HepG2 (cell line): Measurements from ENCODE around the gene BARHL2. TPM values are rescaled to one million over a fixed set of nuclear protein-coding genes. Genes with fewer than 3 reads are reported as not detected.

Source experiments
- ATAC-seq: fragments of 200-7000 bp; cut with Tn5 transposase; 3 replicates; pipeline ENCODE4 v1.9.1; 2020; ENCODE audit warnings: mild to moderate bottlenecking, moderate library complexity
- BruUV-seq: library from RNA; stranded (reverse); fragments of 400-500 nt; replicated peaks from 2 replicates; lab custom pipeline; 2021; lab: Mats Ljungman, UMichigan
- CTCF ChIA-PET: fragments of 300-600 bp; formaldehyde crosslinking; extraction: SDS; loops from one replicate; lab custom pipeline; 2021; ENCODE audit warnings: low total read pairs, inconsistent platforms, low intra/inter-chr PET ratio; lab: Yijun Ruan, JAX
- POLR2A ChIA-PET: fragments of 350-600 bp; sonication (Branson Sonifier 250); formaldehyde crosslinking; loops from one replicate; lab custom pipeline; 2020; ENCODE audit warnings: antibody characterized with exemption, inconsistent platforms; lab: Yijun Ruan, JAX
- DNase-seq: peaks from one replicate; pipeline ENCODE4 v3.0.0-alpha.2; 2015; ENCODE audit warnings: low spot score
- FAIRE-seq: peaks from 3 replicates; lab custom pipeline; 2011; peaks lifted over from hg19 to GRCh38; lab: Jason Lieb, UNC
- H2AFZ ChIP-seq: one replicate; pipeline ENCODE4 v1.6.1; 2011; ENCODE audit warnings: low read length, inconsistent platforms
- H3K27ac ChIP-seq: fragments of 300-600 bp; 3 replicates; pipeline ENCODE4 v1.8.0; 2011; ENCODE audit warnings: mixed run types, mild to moderate bottlenecking, mixed read lengths, low read length, inconsistent platforms; ENCODE audit not compliant: insufficient read depth; ENCODE audit errors: extremely low read length
- H3K27me3 ChIP-seq, 2 experiments: fragments of 200-600 bp in 1 of 2; 2 replicates in 1 of 2; 3 replicates in 1 of 2; pipeline versions ENCODE4 v1.6.0 to v1.8.0; 2011; ENCODE audit warnings: low read length in 2 of 2, mild to moderate bottlenecking in 2 of 2, moderate library complexity in 2 of 2, inconsistent platforms in 1 of 2; ENCODE audit not compliant: insufficient read depth in 2 of 2, control insufficient read depth in 1 of 2
- H3K36me3 ChIP-seq, 2 experiments: fragments of 200-600 bp in 1 of 2; replicated peaks in 1 of 2; 2 replicates in 1 of 2; 3 replicates in 1 of 2; pipeline versions ENCODE4 v1.5.1 to v1.8.0; 2011; ENCODE audit warnings: low read length in 2 of 2, inconsistent platforms in 1 of 2; ENCODE audit not compliant: insufficient read depth in 2 of 2, control insufficient read depth in 1 of 2
- H3K4me1 ChIP-seq: 2 replicates; pipeline ENCODE4 v1.5.1; 2012; ENCODE audit warnings: low read length, inconsistent platforms; ENCODE audit not compliant: insufficient read depth
- H3K4me2 ChIP-seq: 2 replicates; pipeline ENCODE4 v1.6.0; 2011; ENCODE audit warnings: low read depth, low read length, inconsistent platforms
- H3K4me3 ChIP-seq, 3 experiments: fragments of 200-600 bp in 1 of 3; sonication (generic), shearing (Covaris generic) in 1 of 3; replicated peaks in 1 of 3; 2 replicates each; pipeline ENCODE4 v1.5.1; 2011 to 2016; ENCODE audit warnings: low read length in 3 of 3, inconsistent platforms in 2 of 3, low read depth in 2 of 3, mild to moderate bottlenecking in 2 of 3, control low read depth in 1 of 3, mixed read lengths in 1 of 3; ENCODE audit not compliant: insufficient read depth in 1 of 3
- H3K79me2 ChIP-seq: one replicate; pipeline ENCODE4 v1.6.1; 2011; ENCODE audit warnings: low read length, inconsistent platforms; ENCODE audit not compliant: insufficient read depth
- H3K9ac ChIP-seq: 2 replicates; pipeline ENCODE4 v1.6.0; 2011; ENCODE audit warnings: mild to moderate bottlenecking, low read depth, low read length, inconsistent platforms; ENCODE audit not compliant: insufficient read depth
- H3K9me3 ChIP-seq: 2 replicates; pipeline ENCODE4 v1.5.1; 2012; ENCODE audit warnings: mild to moderate bottlenecking, low read length
- H4K20me1 ChIP-seq: 2 replicates; pipeline ENCODE4 v1.6.0; 2011; ENCODE audit warnings: inconsistent platforms, mild to moderate bottlenecking, low read length, moderate library complexity; ENCODE audit not compliant: insufficient read depth
- CREB1 ChIP-seq, 2 experiments: fragments of 450-650 bp in 1 of 2; IDR thresholded peaks; 2 replicates each; pipeline ENCODE4 v1.6.1; 2016 to 2017; ENCODE audit warnings: control low read depth in 1 of 2, mild to moderate bottlenecking in 1 of 2, missing compliant biosample characterization in 1 of 2, missing genetic modification characterization in 1 of 2
- FOSL1 ChIP-seq: sonication (generic); formaldehyde crosslinking; IDR thresholded peaks from 2 replicates; pipeline ENCODE4 v1.9.0; 2021; ENCODE audit warnings: missing genetic modification reagents, borderline replicate concordance
- HNRNPUL1 ChIP-seq: fragments of 200-400 bp; formaldehyde crosslinking; IDR thresholded peaks from 2 replicates; pipeline ENCODE4 v1.6.1; 2017; ENCODE audit warnings: low read depth, mild to moderate bottlenecking, low read length, moderate library complexity
- ZNF317 ChIP-seq: sonication (generic); formaldehyde crosslinking; IDR thresholded peaks from 2 replicates; pipeline ENCODE4 v1.5.0; 2020; ENCODE audit warnings: mild to moderate bottlenecking, missing genetic modification reagents
- WGBS: methylation state at CpG from one replicate; pipeline ENCODE4 v1.1.6; 2017; ENCODE audit warnings: low lambda C conversion rate; 5-methylcytosine and 5-hydroxymethylcytosine counted together
- in situ Hi-C: cut with HindIII; loops from 2 replicates; pipeline ENCODE4 v1.10.0; 2017; ENCODE audit warnings: low pct_unique_long_range_greater_than_20kb; ENCODE audit not compliant: extremely low pct_ligation_motif_present
- intact Hi-C: fragments of 100-400 bp; cut with micrococcal nuclease; formaldehyde crosslinking; loops from one replicate; pipeline ENCODE4 v1.10.0; 2022; ENCODE audit not compliant: unreplicated experiment
- polyA plus RNA-seq, 8 experiments: library from polyadenylated mRNA; depleted of rRNA in 3 of 8; stranded (reverse) in 7 of 8; unstranded in 1 of 8; fragments of >200 nt; fragmentation: Illumina TruSeq in 4 of 8; extraction: Trizol in 4 of 8; gene quantifications; 2 replicates each; pipeline versions ENCODE4 v1.2.1 to v1.2.3, GENCODE V29; 2011 to 2016; ENCODE audit warnings: low read depth in 4 of 8, missing spikeins in 1 of 8, mixed read lengths in 1 of 8; ENCODE audit not compliant: insufficient read depth in 1 of 8
- total RNA-seq, 5 experiments: library from RNA; depleted of rRNA; stranded (reverse); fragments of >200 nt; fragmentation: Illumina TruSeq; extraction: Trizol; gene quantifications; 2 replicates each; pipeline ENCODE4 v1.2.3, GENCODE V29; 2016; ENCODE audit warnings: low read depth in 1 of 5
- TF ChIP-seq, protein P1 (sequence below), 2 experiments: sonication (generic) in 1 of 2; formaldehyde crosslinking in 1 of 2; IDR thresholded peaks; 2 replicates each; pipeline versions ENCODE4 v1.6.1 to v1.9.0; 2014 to 2022; ENCODE audit warnings: antibody characterized with exemption in 1 of 2, borderline replicate concordance in 1 of 2, inconsistent platforms in 1 of 2, low read depth in 1 of 2, missing genetic modification reagents in 1 of 2
- TF ChIP-seq, protein P2 (sequence below): sonication (generic); formaldehyde crosslinking; IDR thresholded peaks from 2 replicates; pipeline ENCODE4 v1.4.0; 2020; ENCODE audit warnings: mild to moderate bottlenecking, missing genetic modification reagents

Gene BARHL2
- total and polyA plus RNA-seq, 2 of the 13 experiments (the other 11 are each of a cell fraction or from before 2014, with no cell fraction given) = not detected

DNA sequence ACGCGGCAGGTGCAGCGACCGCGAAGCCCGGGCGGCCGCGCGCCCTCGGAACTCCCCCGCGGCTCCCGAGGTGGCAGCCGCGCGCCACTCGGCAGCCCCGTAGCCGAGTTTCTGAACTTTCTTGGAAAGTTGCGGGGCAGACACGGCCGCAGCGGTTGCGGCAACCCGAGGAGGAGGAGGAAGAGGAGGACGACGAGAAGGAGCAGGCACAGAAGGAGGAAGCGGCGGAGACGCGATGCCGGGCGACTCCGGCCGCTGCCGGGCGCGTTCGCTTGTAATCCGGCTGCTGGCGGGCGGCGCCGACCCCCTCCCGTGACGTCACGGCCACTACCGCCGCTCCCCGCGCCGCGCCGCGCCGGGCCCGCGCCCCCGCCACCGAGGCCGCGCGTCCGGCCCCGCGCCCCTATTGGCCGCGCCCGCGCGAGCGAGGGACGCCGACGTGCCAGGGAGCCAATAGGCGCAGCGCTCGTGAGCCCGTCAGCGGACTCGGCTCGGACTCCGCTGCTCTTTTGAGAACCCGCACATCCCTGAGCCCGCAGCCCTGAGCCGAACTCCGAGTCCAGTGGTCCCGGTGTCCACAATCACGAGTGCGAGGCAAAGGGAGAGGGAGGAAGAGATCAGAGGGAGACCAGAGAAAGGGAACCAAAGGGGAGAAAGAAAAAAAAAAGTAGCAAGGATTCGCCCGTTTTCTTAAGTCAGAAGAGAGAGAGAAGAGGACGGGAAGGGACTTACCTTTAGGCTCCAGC lies 736 bp upstream of the BARHL2 start:
- Histone ChIP-seq H3K9me3 (no peaks in the 10 kb centered on the region), H4K20me1 (no peaks in the 10 kb centered on the region), H3K9ac (no peak overlapping the region), H3K36me3 (no peaks in the 10 kb centered on the region), H3K79me2 (no peaks in the 10 kb centered on the region), H3K4me3 (no peak overlapping the region), H3K4me1 (no peaks in the 10 kb centered on the region), H3K27me3 (peaks cover 11 to 47% of the 10 kb centered on the region in 2 experiments), H3K27ac (no peak overlapping the region), H3K4me2 (no peak overlapping the region), H2AFZ (no peak overlapping the region)
- no TSS peak for BruUV-seq
- in situ Hi-C loops = no loop called here
- DNase-seq (no peak), ATAC-seq (no peak), FAIRE-seq (no peak)
- TF ChIP-seq, protein P1, sequence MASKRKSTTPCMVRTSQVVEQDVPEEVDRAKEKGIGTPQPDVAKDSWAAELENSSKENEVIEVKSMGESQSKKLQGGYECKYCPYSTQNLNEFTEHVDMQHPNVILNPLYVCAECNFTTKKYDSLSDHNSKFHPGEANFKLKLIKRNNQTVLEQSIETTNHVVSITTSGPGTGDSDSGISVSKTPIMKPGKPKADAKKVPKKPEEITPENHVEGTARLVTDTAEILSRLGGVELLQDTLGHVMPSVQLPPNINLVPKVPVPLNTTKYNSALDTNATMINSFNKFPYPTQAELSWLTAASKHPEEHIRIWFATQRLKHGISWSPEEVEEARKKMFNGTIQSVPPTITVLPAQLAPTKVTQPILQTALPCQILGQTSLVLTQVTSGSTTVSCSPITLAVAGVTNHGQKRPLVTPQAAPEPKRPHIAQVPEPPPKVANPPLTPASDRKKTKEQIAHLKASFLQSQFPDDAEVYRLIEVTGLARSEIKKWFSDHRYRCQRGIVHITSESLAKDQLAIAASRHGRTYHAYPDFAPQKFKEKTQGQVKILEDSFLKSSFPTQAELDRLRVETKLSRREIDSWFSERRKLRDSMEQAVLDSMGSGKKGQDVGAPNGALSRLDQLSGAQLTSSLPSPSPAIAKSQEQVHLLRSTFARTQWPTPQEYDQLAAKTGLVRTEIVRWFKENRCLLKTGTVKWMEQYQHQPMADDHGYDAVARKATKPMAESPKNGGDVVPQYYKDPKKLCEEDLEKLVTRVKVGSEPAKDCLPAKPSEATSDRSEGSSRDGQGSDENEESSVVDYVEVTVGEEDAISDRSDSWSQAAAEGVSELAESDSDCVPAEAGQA (IDR thresholded peaks at IDR 0.05; ENCODE audit: low read depth) = no peak
- TF ChIP-seq, protein P1 (CRISPR knock-in tag; IDR thresholded peaks at IDR 0.05; ENCODE audit: borderline replicate concordance) = no peak
- TF ChIP-seq ZNF317 (CRISPR knock-in tag) = no peak
- TF ChIP-seq, protein P2, sequence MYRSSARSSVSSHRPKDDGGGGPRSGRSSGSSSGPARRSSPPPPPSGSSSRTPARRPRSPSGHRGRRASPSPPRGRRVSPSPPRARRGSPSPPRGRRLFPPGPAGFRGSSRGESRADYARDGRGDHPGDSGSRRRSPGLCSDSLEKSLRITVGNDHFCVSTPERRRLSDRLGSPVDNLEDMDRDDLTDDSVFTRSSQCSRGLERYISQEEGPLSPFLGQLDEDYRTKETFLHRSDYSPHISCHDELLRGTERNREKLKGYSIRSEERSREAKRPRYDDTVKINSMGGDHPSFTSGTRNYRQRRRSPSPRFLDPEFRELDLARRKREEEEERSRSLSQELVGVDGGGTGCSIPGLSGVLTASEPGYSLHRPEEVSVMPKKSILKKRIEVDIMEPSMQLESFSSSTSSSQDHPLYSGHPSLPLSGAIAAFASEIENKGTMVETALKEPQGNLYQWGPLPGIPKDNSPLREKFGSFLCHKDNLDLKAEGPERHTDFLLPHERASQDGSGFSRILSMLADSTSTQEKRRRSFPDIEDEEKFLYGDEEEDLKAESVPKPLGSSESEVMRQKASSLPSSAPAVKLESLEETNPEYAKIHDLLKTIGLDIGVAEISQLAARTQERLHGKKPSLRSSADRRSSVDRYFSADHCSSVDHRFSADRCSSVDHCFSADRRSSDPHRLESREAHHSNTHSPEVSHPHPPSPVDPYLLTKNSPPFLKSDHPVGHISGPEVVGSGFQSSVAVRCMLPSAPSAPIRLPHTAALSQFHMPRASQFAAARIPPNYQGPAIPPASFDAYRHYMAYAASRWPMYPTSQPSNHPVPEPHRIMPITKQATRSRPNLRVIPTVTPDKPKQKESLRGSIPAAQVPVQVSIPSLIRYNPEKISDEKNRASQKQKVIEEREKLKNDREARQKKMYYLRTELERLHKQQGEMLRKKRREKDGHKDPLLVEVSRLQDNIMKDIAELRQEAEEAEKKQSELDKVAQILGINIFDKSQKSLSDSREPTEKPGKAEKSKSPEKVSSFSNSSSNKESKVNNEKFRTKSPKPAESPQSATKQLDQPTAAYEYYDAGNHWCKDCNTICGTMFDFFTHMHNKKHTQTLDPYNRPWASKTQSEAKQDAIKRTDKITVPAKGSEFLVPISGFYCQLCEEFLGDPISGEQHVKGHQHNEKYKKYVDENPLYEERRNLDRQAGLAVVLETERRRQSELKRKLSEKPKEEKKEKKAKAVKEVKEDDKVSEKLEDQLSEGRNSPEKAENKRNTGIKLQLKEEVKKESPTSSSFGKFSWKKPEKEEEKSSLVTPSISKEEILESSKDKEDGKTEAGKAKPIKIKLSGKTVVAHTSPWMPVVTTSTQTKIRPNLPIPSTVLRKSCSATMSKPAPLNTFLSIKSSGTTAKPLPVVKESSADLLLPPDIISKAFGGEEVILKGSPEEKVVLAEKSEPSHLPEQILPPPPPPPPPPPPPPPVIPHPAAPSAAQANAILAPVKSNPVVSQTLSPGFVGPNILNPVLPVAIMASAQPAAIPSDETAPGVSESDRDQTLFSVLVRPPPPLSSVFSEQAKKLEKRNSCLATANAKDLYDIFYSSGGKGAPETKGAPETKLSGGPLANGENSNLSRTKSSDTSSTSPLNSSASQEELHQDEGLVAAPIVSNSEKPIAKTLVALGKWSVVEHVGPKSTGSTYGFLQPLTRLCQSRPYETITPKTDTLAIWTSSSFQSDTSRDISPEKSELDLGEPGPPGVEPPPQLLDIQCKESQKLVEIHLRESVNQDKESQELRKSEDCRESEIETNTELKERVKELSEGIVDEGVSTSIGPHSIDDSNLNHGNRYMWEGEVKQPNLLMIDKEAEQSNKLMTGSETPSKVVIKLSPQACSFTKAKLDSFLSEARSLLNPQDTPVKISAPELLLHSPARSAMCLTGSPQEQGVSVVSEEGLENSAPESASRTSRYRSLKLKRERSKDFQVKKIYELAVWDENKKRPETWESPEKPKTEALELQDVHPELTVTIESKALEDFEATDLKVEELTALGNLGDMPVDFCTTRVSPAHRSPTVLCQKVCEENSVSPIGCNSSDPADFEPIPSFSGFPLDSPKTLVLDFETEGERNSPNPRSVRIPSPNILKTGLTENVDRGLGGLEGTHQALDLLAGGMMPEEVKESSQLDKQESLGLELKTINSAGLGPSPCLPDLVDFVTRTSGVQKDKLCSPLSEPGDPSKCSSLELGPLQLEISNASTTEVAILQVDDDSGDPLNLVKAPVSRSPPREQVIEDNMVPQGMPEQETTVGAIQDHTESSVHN (CRISPR knock-in tag) = no peak
- peak; percentile 63; the same call in 1 of the 2 replicates for TF ChIP-seq CREB1 (IDR thresholded peaks at IDR 0.05)
- TF ChIP-seq CREB1 (CRISPR knock-in tag; IDR thresholded peaks at IDR 0.05) = no peak
- TF ChIP-seq HNRNPUL1 = no peak
- no peak for TF ChIP-seq FOSL1 (CRISPR knock-in tag)
- intact Hi-C loops = no loop called here
- WGBS = 86% methylated on average over 94 of the region's 94 CpGs
- POLR2A ChIA-PET = no interaction called here
- CTCF ChIA-PET = no interaction called here
